ENCODE data around the gene SYTL3. TPM values are rescaled to one million over a fixed set of nuclear protein-coding genes. Genes with fewer than 3 reads are reported as not detected.
A peak's percentile ranks its signal among the peaks of the same experiment; 100 is the strongest.

SYTL3 gene
- total RNA-seq, 1 experiment from 2014 or later, result 0.09 TPM

DNA sequence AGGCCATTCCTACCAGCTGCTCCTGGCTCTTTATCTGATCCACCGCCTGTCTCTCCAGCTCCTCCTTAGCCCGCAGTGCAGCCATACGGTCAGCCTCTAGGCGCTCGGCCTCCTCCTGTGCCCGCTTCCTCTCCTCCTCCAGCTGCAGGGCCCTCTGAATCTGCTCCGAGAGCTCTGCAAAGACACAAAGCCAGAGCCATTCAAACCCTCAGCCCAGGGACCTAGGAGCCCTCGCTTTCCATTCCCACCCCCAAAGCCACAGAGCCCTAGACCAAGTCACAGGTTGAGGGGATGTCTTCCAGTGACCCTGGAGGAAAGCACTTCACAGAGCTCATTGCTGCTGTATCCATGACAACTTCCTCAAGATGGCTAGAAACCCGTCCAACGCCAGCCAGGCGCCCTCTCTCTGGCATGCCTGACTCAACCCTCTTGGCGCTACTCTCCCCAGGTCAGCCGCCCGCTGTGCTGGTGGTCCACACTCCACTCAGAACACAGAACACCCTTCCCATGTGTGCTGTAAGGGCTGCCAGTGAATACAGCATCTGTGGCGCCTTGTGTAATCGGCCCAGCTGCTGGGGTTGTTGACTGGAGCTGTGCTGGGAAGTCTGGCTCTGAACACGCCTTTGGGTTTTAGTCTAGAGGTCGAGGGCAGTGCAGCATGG, 120.0 kb downstream of the SYTL3 start:
- Histone ChIP-seq H3K9me3 (ENCODE audit: control insufficient read depth, low read depth, low read length) (no peaks in the 10 kb centered on the region), H3K18ac (ENCODE audit: insufficient read length, low read depth, low read length) (no peak overlapping the region), H3K79me1 (ENCODE audit: insufficient read depth, low read depth, low read length, poor library complexity, severe bottlenecking) (no peaks in the 10 kb centered on the region), H3K56ac (ENCODE audit: insufficient read length, low read depth, low read length) (no peak overlapping the region), H4K8ac (replicated peaks; ENCODE audit: insufficient read length, low read depth, low read length) (no peak overlapping the region), H3T11ph (ENCODE audit: low read length) (no peak overlapping the region), H2BK12ac (ENCODE audit: insufficient read length, low read depth, low read length) (no peak overlapping the region), H3K4ac (ENCODE audit: low read depth, low read length) (no peak overlapping the region), H2AK5ac (ENCODE audit: insufficient read length, low read length) (no peak overlapping the region), H3K27me3 (ENCODE audit: insufficient read depth, low read length) (no peaks in the 10 kb centered on the region), H2AFZ (ENCODE audit: low read length) (no peak overlapping the region), H3K27ac (ENCODE audit: insufficient read length, low read depth, low read length) (no peak overlapping the region), H3K79me2 (ENCODE audit: insufficient read depth, low read length) (no peaks in the 10 kb centered on the region), H4K20me1 (ENCODE audit: control insufficient read depth, insufficient read depth, insufficient read length) (no peaks in the 10 kb centered on the region), H3K23me2 (ENCODE audit: insufficient read length, low read depth, low read length, poor library complexity, severe bottlenecking) (no peaks in the 10 kb centered on the region), H4K5ac (ENCODE audit: insufficient read length, low read depth, low read length) (no peak overlapping the region), H4K91ac (ENCODE audit: insufficient read length, low read depth, low read length) (no peak overlapping the region), H3K9ac (ENCODE audit: extremely low read depth, insufficient read length, low read length) (no peak overlapping the region), H2BK20ac (ENCODE audit: low read depth, low read length, poor library complexity, severe bottlenecking) (no peak overlapping the region), H3K14ac (ENCODE audit: insufficient read depth, low read length) (no peak overlapping the region), H3K23ac (ENCODE audit: insufficient read length, low read depth, low read length) (no peak overlapping the region), H2BK5ac (ENCODE audit: insufficient read length, low read length) (no peak overlapping the region), H2BK120ac (ENCODE audit: low read depth, low read length, poor library complexity, severe bottlenecking) (no peak overlapping the region), H2BK15ac (ENCODE audit: low read depth, low read length) (no peak overlapping the region), H3K4me2 (ENCODE audit: insufficient read depth, insufficient read length, low read length) (no peak overlapping the region), H3K4me1 (ENCODE audit: insufficient read depth, low read length) (no peaks in the 10 kb centered on the region)
- no CpG with 5 or more reads among the region's 18 CpGs for WGBS (ENCODE audit: extremely low coverage, insufficient read length, low lambda C conversion rate)
- no peaks in the 10 kb centered on the region; the same call in none of the 2 replicates for H3K27me3 Mint-ChIP-seq (ENCODE audit: low read depth)
- H3K9me3 Mint-ChIP-seq, result no peaks in the 10 kb centered on the region
- TF ChIP-seq, protein P1, sequence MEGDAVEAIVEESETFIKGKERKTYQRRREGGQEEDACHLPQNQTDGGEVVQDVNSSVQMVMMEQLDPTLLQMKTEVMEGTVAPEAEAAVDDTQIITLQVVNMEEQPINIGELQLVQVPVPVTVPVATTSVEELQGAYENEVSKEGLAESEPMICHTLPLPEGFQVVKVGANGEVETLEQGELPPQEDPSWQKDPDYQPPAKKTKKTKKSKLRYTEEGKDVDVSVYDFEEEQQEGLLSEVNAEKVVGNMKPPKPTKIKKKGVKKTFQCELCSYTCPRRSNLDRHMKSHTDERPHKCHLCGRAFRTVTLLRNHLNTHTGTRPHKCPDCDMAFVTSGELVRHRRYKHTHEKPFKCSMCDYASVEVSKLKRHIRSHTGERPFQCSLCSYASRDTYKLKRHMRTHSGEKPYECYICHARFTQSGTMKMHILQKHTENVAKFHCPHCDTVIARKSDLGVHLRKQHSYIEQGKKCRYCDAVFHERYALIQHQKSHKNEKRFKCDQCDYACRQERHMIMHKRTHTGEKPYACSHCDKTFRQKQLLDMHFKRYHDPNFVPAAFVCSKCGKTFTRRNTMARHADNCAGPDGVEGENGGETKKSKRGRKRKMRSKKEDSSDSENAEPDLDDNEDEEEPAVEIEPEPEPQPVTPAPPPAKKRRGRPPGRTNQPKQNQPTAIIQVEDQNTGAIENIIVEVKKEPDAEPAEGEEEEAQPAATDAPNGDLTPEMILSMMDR (conservative IDR thresholded peaks at IDR 0.05), result no peak
- no peak for DNase-seq
- peak overlapping the region; percentile 77 to 85 (median 81); a peak in 5 of 7 replicates for H3K27ac Mint-ChIP-seq
- H3K4me3 Mint-ChIP-seq, result no peak overlapping the region
- H3K4me1 Mint-ChIP-seq, result peaks cover 13 to 18% of the 10 kb centered on the region in 2 experiments
- H3K36me3 Mint-ChIP-seq (ENCODE audit: insufficient read depth in 1 of 3, low read depth in 3 of 3), result peaks cover 70 to 100% (median 94%) of the 10 kb centered on the region in 3 experiments

Measured in H9 (cell line).